NCI-H774 (cell line): ENCODE results near the gene RHOG.
A peak's percentile ranks its signal among the peaks of the same experiment; 100 is the strongest.
"Not testable (repeated sequence)": the region's sequence is repeated elsewhere in the genome, so short reads cannot be mapped to it uniquely, and the experiment has no call there.

Experiments used
- DNase-seq: peaks from one replicate; lab custom pipeline; 2025; lab: John Stamatoyannopoulos, UW

The RHOG gene

GRCh38 chr11:3808861-3809623 lies 31.7 kb downstream of the RHOG start:
- peak; percentile 3 for DNase-seq

DNA sequence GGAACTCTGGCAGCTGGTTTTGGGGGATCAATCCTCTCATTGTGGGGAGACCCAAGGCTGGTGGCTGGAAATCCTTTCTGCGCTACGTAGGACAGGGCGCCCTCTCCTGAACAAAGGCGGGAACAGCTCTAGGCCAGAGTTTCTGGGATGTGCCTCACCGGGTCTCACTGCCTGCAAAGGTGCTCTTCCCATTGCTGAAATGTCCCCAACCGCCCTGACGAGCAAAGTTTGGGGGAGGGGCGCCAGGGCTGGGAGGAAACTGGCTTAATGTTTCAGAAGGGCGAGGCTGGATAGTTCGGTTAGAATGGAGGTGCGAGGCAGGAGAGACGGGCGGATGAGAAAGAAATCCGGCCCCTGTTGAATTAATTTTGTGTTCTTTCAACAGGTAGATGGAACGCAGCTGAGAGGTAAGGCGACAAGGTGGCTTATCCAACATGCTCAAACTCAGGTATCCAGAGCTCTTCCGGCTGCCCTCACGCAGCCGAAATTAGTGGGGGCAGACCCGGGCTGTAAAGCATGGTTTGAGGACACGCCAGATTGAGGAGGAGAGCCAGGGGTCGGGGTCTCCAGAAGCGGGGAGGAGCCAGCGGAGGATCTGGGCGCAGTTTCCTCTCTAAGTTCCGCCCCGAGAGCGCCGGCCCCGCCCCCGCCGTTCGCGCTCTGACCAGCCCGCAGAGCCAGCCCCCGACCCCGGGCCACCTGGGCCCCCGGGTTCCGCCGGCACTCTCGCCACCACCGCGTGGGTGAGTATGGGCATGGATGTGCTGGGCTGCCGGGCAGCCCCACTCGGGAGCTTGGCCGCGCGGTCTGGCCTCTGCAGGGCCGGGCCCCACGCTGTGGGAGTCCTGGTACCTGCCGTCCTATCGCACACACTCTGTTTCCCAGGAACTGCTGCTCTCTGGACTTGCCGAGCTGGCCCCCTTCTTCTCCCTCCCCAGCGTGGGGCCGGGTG lies 32.6 kb downstream of the RHOG start, which contains the start of gene PGAP2:
Gene PGAP2, plus strand, starts transcription at position 652 of the 952 bp plus-strand sequence. CDS start 2,700 bp downstream, outside the sequence.
- DNase-seq, result peak; percentile 64

- no peak for DNase-seq
These were observed 36.8 kb downstream of the RHOG start for GRCh38 chr11:3803726-3804495.

GRCh38 chr11:3802011-3802790 lies 38.6 kb downstream of the RHOG start:
- DNase-seq, result no peak

DNA sequence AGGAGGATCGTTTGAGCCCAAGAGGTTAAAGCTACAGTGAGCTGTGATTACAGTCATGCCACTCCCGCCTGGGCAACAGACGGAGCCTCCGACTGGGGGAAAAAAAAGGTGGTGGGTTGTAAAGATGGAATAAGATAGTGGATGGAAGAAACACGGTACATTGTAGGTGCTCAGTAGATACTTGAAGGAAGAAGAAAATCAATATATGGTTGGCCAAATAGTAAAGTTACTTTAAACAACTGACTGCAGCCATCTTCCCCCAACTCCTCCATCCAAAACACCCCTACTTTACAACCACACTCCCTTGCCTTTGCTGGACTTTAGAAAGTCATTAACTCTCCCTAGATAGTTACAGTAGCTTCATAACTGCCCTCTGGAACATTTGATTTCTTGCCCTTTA lies 40.9 kb downstream of the RHOG start:
- no peak for DNase-seq

- no peak for DNase-seq
These were observed 41.6 kb downstream of the RHOG start for GRCh38 chr11:3799143-3799542.

DNA sequence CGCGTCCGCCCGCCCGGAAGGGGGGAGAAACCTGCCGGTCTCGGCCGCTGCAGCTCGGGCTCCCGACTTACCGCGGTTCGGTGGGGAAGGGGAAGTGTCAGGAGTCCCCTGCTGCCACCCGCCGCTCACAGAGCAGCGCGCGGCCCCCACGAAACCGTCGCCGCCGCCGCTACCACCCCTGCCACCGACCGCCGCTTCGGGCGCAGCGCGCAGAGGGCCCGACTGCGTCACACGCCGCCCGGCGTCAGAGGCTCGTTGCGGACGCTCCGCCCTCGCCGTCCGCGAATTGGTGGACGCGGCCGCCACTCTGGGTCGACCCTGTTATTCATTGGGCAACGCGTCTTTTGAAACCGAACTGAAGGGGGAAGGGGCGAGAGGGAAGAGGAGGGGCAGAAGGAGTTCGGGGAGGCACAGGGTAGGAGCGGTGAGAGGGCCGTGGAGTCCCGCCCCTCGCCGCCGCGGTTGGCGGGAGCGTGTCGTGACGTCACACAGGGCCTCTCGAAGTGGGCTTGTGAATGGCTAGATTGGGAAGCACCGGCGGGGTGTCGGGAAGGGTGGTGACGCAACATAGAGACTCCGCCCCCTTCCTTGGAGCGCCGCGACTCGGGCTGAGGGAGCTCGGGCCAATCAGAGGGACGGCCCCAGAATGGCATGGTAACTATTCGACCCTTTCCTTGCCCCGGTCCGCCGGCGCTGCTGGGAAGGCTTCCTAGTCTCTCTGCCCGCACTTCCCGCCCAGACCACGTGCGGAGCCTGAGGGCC lies 43.2 kb downstream of the RHOG start, which contains the start of gene NUP98:
Gene NUP98, minus strand, starts transcription at position 226 of the 762 bp plus-strand sequence. CDS start 15,437 bp downstream, outside the sequence.
- peak; percentile 99 for DNase-seq

DNA sequence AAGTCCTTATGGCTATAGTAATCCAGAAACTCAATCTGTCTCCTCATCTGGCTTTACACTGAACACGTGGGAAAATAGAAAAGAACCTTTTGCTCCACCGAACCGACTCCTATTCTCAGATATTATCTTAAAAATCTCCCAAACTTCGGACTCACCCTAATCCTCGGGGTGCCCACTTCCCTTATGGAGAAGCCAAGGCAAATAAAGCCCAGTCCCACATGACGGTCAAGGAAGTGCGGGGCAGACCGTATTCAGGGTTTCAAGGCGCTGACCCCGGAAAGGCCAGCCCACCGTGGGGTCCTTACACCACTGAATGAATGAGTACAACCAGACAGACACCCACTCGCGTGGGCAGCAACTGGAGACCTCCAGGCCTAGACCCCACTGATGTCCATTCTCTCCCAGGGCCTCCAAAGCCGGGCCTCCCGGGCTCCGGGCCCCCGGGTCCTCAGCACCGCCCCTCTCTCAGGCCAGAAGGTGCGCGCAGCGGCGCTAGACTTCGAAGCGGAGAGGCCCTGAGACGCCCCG lies 43.9 kb downstream of the RHOG start:
- peak; percentile 58 for DNase-seq

- DNase-seq, result no peak
These were observed 44.4 kb downstream of the RHOG start for GRCh38 chr11:3796346-3796745.

DNA sequence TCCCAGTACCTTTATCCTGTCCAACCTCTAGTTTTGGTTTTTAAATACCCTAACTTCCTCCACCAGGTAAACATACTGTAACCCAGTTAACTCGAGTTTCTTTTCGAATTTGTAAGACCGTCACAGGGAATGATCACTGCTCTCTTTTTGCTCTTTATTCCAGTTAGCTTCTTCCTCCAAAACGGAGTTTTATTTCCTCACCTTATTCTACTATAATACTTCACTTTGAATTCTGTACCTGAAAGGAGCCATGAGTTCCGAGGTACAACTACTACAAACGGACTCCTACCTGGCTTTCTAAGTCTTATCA lies 44.8 kb downstream of the RHOG start:
- DNase-seq, result no peak

- DNase-seq, result no peak
These were observed 45.4 kb downstream of the RHOG start for GRCh38 chr11:3795131-3796001.

DNA sequence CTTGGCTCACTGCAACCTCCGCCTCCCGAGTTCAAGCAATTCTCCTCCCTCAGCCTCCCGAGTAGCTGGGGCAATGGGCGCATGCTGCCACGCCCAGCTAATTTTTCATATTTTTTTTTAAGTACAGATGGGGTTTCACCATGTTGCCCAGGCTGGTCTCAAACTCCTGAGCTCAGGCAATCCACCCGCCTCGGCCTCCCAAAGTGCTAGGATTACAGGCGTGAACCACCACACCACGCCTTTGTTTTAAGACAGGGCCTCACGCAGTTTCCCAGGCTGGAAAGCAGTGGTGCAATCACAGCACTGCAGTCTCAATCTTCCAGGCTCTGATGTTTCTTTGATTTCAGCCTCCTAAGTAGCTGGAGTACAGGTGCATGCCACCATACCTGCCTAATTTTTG lies 46.4 kb downstream of the RHOG start:
- DNase-seq, result not testable (repeated sequence)

DNA sequence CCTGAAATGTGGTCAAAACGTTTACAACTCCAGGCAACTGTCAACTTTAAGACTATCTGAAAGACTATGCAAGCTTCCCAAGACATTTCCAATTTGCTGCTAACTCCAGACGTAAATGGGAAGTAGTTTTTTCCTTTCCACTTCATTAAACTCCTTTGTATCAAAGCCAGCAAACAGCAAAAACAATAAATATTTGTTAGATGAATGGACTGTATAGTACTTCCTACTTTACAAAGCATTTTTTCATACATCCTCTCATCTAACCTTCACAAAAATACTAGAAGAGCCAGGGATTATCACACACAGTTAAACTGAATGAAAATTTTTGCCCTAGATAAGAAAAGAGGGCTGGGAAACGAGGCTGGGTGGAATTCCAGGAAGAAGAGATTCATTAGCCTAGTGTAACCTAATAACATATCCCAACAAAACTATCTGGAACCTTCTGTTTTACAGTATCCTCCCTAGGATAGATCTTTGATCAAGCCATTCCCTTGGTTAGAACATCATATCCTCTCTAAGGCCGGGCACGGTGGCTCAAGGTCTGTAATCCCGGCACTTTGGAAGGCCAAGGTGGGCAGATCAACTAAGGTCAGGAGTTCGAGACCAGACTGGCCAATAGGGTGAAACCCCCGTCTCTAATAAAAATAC lies 53.9 kb downstream of the RHOG start:
- no peak for DNase-seq

DNA sequence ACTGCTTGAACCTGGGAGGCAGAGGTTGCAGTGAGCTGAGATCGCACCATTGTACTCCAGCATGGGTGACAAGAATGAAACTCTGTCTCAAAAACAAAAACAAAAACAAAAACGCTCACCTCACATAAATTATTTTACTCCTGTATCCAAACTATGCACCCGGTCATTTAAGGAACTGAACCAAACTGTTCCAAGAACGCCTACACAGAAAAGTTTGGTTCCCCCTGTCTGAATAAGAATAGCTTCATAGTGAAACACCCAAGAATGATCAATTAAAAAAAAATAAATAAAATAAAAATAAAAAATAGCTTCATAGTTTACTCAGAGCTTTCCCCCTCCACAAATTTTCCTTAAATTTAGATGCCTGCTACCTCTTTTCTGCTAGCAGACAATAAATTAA lies 57.1 kb downstream of the RHOG start:
- no peak for DNase-seq

- no peak for DNase-seq
These were observed 57.8 kb downstream of the RHOG start for GRCh38 chr11:3782963-3783362.

DNA sequence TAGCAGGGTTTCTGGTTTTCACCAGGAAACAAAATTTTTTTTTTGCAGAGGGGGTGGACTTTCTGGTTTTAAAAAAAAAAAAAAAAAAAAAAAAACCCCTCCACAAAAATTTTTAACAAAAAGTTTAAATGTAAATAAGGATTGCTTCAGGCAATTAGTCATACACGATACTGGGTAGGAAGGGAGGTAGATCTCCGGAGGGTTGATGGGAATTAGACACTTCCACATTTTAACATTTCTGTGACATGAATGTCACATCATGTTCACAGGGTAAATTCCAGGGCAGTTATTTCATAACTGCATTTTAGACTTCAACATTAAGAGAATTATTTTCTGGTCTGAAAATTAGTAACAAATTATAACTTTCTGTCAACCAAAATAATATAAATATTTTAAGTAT lies 59.3 kb downstream of the RHOG start:
- DNase-seq, result no peak
